GM18870 (cell line): Measurements from ENCODE around the gene CFAP53.
"Not testable (repeated sequence)": the region's sequence is repeated elsewhere in the genome, so short reads cannot be mapped to it uniquely, and the experiment has no call there.

ENCODE experiments used
- ATAC-seq: cut with Tn5 transposase; IDR thresholded peaks from one replicate; pipeline ENCODE4 v1.9.1; 2021; ENCODE audit warnings: moderate library complexity; ENCODE audit not compliant: unreplicated experiment

CFAP53 gene

DNA sequence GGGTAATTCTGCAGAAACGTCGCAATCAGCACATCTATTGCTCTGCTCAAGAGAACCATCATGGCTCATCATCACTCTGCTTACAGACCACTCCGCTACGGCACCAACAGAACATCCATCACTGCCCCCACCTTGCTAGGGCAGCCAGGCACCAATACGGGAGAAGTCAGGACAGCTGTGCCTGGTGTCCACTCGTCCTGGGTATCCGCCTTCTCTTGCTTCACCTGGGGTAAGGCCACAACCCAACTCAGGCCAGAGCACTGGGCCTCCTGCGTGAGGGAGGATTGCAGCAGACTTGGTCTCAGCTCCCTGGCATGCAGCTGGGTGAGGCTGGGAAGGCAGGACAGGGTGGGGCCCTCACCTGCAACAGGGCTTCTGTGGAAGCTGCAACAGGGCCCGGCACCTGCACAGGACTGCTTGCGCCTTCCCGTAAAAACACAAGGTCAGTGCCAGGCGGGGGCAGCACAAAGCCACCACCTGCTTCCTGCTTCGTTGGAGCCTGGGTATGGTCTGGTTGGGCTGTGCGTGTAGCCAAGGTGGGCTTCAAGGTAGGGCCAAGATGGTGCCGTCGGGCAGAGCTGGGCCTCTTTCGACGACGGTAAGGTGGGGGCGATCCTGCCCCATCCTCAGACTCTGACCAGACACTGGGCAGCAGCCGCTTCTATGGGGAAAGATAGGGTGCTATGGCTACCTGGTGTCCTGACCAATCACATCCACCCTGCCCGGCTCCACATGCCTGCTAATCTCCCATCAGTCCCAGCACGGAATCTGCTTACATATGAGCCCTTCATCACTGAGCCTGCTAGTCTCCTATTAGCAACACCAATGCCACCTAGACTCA is 7.1 kb upstream of the CFAP53 start:
- no peak for ATAC-seq

DNA sequence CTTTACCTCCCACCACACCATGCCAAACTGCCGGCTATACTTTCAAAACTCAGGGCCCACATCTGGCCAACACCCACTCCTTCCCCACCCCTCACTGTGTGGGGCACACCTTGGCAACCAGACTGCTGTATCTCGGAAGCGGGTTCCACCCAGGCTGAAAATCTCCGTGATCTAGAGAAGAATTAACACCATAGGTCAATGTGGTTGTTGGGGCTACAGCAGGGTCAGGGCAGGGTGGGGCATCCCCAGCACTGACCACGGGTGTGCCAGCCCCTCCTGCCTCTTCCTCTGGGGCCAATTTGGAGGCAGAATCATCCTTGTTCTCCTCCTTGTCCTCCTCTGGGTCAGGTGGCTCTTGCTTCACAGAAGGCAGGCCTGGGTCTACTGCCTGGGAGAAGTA is 6.3 kb upstream of the CFAP53 start:
- no peak for ATAC-seq

DNA sequence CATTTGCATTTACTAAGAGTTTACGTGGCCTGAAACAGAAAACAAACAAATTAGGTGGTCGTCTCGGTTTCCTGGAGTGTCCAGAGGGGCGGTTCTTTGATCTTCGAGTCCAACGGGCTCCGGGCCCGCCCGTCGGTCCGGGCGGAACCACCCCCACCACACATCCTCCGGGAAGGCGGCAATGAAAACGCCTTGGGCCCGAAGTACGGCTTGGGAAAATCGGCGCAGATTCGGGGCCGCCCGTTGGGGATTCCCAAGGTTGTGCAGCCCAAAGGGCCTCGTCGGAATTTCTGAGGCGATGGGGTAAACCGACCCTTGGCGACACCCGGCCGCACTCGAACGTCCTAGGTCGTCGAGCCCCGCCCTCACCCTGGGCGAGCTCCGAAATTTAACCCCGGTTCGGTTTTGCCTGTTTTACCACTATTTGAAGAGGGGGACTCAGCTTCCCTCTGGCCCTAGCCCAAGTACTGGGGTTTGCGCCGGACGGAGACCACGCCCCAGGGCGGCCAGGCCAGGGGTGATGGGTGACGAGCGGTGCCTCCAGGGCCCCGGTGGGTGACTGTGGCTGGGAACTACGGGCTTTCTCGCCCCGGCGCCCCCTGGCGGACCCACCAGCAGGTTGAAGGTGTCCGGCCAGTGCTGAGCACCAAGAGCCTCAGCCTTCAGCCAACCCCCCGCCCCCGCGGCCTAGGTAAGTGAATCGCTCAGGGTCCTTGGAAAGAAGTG is 1.9 kb upstream of the CFAP53 start:
- peak; percentile 66 for ATAC-seq

DNA sequence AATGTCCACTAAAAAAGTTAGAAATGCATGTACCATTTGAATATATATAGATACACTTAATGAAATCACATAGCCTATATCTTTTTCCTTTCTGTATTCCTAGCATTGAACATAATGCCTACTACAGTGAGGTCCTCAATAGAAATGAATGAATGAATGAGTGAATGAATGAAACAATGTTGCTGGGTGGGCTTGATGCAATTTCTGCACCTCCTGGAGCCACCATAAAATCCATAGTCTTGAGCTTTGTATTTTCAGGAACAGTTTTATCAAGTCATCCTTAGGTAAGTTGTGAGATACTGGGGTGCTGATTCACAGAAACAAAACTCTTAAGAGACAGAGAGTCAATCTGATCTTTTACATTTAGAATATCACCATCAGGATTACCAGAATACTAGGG is 3.3 kb downstream of the CFAP53 start:
- no peak for ATAC-seq

DNA sequence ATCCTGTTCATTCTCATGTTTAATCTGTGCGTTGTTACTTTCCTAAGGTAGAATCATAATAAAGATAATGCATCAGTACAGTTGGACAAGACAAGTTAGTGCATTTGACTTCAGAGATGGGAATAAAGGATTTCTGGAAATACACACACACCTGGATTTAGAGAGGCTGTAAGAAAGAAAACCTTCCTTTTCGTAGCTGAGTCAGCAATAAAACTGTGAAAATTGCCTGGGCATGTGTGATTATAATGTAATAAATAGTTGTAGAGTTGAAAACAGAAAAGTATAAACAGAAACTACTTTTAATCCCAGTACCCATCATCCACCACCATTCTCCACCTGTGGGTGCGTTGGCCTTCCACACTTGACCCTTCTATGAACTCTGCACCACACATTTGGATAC is 15.4 kb downstream of the CFAP53 start:
- no peak for ATAC-seq

DNA sequence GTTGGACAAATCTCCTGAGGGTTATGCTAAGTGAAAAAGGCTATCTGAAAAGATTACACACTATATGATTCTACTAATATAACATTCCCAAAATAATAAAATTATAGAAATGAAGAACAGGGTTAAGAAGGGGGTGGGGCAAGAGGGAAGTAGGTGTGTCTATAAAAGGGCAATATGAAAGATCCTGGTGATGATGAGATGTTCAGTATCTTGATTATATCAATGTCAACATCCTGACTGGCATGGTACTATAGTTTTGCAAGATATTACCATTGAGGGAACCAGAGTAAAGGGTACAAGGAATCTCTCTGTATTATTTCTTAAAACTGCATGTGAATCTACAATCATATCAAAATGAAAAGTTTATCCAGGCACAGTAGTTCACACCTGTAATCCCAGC is 16.7 kb downstream of the CFAP53 start:
- no peak for ATAC-seq

DNA sequence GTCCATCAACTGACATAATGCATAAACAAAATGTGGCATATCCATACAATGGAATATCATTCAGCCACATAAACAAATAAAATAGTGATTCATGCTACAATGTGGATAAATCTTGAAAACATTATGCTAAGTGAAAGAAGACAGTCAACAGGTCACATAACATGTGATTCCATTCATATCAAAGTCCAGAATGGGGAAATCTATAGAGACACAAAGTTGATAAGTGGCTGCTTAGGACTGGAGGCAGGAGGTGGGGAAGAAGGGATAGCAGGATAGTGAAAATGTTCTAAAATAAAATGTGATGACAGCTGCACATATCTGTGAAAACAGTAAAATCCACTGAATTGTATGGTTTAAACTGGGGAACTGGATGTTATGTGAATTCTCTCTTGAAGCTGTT is 18.7 kb downstream of the CFAP53 start:
- ATAC-seq, result no peak

DNA sequence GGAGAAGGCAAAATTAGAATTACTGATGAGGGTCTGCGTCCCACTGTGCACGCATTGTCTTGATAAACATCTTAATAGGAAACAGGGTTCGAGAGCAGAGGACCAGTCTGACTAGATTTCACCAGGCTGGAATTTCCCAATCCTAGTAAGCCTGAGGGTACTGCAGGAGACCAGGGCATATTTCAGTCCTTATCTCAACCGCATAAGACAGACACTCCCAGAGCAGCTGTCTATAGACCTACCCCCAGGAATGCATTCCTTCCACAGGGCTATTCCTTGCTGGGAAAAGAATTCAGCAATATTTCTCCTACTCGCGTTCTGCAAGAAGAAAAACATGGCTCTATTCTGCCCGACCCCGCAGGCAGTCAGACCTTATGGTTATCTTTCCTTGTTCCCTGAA is 24.5 kb downstream of the CFAP53 start:
- not testable (repeated sequence) for ATAC-seq

DNA sequence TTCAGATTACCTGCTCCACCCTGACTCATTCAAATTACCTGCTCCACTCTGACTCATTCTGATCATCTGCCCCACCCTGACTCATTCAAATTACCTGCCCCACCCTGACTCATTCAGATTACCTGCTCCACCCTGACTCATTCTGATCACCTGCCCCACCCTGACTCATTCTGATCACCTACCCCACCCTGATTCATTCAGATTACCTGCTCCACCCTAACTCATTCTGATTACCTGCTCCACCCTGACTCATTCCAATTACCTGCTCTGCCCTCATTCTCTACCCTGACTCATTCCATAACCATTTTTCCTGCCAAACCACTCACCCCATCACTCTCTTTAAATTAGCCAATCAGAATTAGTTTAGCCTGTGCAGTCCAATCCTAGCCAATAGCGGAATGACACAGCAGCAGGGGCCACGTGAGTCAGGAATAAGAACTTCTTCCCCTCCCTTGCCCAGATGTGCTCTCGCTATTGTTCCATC is 26.2 kb downstream of the CFAP53 start:
- ATAC-seq, result no peak

DNA sequence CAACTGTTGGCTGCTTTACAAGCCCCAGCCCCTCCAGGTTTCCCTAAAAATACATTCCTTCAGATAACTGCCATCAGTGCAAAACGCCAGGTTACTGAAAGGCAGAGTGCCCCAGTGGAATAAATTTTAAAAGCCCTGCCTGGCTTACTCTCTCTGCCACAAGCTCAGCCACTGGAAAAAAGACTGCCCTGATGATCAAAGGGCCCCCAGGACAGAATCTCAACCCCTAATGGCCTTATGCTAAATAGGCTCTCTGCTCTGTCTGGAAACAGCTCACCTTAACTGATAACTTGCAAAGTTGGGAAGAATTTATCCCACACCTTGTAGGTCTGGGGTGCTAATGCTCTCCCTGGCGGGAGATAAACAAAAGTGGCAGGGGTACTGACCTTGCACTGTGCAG is 33.9 kb downstream of the CFAP53 start:
- no peak for ATAC-seq

DNA sequence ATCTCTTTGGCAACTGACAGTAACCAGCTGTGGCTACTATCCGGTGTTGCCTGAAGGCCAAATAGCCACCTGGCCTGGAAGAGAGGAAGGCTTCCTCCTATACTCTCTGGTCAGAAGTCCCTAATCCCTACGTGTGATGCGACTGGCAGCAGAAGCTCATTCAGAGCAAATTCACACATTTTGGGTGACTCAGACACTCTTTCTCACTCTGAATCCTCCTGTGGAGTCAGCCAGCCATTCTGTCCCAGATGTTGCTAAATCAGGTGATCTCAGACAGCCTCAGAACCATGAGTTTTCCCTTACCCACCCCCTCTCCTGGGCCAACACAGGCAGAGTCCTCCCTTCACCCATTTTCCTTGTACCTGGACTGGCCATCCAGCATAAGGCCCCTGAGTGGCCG is 34.7 kb downstream of the CFAP53 start:
- ATAC-seq, result no peak

DNA sequence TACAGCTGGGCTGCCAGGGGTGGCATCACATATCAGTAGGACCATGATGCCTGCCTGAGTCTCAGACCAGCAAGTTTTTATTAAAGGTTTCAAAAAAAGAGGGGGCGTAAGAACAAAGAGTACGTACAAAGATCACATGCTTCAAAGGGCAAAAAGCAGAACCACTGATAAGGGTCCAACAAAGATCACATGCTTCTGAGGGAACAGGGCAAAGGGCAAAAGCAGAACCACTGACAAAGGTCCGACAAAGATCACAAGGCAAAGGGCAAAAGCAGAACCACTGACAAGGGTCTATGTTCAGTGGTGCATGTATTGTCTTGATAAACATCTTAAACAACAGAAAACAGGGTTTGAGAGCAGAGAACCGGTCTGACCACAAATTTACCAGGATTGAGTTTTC is 46.0 kb downstream of the CFAP53 start:
- ATAC-seq, result not testable (repeated sequence)

DNA sequence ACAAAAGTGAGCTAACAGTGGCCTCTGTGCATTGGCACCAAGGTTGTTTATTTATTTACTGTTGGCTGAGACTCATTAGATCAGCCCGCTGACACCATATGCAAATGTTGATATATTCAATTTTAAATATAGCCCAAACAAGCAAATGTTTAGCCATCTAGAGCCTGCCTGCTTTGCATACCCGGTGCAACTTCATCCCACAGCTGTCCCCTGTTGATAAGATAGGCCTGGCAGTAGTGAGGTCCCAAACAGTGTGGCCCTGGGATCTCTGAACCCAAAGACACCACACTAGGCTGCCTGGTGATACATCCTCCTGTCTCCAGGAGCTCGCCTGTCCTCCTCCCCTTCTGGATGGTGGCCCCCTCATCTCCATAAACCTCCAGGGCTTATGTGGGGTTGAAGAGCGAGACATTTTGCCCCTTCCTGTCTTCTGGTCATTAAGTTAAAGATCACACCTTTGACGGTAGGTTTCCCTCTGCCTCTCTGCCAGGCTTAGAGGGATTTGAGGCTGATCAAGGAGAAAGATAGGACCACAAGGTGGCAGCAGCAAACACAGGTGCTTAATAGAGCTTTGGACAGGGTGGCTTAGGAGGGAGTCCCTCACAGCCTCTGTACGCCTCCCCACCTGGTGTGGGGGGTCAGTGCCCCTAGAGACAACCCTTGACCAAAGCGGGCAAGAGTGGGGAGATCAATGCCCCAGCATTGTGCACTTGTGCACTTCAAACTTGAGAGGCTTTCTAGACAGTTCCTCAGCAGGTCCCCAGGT is 47.7 kb downstream of the CFAP53 start:
- no peak for ATAC-seq

DNA sequence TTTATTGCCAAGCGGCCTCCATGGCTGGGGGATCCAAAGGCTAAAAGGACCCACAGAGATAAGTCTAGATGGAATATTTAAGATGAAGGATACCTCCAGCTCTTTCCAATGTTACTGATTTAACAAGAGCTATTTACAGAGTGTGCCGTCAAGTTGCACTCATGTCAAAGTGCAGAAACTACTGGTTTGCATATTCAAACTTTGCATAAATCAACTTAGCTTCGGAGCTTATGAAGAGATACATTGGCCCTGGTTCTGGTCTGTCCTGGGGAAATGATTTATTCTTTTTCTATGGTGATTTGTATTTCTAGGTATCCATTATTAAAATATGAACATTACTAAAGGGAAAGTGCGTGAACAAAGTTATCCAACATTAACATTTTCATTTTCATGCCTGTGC is 57.0 kb downstream of the CFAP53 start:
- ATAC-seq, result no peak

DNA sequence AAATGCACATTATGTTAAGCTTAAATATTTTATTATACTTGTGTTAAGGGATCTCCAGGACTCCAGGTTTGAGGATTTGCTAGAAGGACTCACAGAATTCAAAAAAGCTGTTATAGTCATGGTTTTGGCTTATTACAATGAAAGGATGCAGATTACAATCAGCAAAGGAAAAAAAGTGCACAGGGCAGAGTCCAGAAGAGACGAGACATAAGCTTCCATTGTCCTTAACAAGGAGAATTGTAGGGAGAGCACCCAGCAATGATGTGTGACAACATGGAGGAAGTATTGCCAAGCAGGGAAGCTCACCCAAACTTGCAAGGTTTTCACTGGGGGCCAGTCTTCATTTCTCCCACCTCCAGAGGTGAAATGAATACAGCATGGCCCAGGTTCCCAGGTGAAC is 58.6 kb downstream of the CFAP53 start:
- ATAC-seq, result no peak

DNA sequence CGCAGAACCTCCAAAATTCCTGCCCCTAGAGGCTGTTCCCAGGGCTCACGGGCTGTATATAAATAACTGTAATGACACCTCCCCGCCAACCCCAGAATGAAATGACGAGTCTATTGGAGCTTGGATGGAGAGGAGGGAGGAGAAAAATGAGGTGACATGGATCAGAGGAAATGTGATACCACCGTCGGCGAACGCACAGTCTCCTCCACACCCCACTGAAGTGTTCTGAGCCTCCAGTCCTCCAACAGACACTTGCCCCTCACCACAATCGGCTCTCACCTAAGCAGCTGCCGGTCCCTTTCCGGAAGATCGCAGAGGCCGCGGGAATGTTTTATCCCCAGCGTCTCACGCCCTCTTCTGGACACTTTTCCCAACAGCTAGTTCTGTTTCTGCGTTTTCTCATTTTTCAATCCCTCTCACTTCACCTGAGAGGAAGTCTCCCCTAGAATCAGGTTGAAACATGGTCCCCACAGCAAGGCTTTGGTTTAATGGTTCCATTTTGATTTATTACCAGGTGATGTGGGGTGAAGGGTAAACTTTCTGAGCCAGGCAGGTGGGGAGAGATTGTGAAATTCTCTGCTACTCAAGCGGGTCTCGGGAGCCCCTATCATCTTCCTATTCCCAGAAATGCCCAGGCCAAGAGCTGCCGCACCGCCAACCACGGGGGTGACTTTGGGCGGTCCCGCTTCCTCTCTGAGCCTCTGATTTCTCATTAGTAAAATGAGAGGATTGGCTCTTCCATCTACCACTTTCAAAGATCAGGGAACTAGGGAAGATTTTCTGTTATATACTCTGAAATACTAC is 62.3 kb downstream of the CFAP53 start:
- no peak for ATAC-seq

DNA sequence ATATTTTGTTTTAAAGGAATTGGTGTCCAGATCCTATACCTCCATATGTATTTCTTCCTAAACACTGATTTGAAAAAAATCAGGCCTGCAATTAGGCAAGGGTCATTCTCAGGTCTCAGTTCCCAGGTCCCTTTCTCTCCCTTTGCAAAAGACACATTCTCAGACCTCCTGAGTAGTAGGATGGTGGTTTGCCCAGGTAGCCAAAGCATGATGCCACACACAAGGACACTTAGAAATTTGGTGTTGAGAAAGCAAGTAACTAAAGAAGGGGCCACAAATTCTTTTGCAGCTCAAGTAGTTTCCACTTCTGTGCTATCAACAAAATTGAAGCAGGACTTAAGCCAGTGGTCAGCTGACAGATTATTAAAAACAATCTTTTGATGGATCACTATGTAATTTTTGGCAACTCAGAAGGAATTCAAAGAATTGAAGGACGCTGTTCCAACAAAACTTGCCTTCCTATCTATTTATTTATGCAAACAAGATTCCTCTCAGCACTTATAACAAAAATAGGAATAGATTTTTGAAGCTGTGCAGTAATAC is 64.7 kb downstream of the CFAP53 start:
- no peak for ATAC-seq

DNA sequence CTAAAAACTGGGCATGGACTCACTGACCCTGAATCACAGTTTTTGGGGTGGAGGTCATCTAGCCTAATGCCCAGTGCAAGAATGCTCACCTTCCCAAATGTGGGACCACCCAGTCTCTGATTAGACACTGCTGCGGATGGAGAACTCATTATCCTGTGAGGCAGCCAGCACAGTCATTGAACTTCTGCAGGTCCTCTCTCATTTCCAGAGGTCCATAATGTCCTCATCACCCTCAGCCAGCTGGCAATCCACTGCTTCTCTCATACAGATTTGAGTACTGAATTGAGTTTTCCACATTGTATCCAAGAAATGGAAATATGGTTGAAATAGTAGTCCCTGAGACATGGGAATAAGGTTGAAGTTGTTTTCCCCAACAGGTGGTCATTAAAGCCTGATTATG is 66.4 kb downstream of the CFAP53 start:
- ATAC-seq, result no peak

DNA sequence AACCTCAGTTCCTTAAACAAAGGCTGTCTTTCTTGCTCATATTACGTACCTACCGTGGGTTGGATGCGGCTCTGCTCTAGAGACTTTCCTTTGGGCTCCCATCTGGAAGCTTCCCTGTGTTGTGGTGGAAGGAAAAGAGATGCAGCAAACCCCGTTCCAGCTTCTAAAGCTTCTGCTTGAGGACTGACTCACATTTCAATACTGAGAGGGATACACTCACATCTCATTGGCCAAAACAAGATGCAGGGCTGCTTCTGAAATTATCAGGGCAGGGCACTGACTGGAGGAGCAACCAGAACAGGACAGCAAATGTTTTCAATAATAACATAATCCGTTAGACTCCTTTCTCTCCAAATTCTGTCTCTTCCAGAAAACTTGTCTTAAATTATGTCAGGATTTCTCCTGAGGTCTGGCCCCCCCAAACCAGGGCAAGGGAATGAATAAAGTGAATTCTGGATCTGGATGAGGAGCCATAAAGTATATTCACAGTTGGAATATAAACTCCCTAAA is 66.9 kb downstream of the CFAP53 start:
- ATAC-seq, result no peak

DNA sequence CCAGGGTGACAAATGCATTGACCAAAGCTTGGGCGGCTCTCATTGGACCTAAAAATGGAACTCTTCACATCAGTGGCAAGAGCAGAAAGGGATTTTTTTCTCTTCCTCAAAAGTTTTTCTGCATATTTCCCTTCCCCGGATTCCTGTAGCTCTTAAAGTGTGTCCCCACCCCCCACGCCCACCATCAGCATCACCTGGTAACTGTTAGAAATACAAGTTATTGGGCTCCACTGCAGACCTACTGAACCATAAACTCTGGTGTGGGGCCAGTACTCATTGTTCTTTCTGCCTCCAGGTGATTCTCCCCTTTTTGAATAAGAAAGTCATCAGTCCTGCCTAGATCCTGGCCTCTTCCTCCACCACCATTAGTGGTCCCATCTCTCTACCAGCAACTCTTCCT is 70.0 kb downstream of the CFAP53 start:
- no peak for ATAC-seq
